Thyroid gland (tissue), 4 donors: ENCODE measurements around the gene ZNF335. TPM values are rescaled to one million over a fixed set of nuclear protein-coding genes. Genes with fewer than 3 reads are reported as not detected.

Experiments used
- DNase-seq, 2 donors: peaks; one replicate each; pipeline ENCODE4 v3.0.0-alpha.2; 2019
- H3K27ac ChIP-seq, 3 donors: fragments of 200-600 bp; sonication (generic); 1 replicate in 2 of 3; 2 replicates in 1 of 3; pipeline ENCODE4 v1.5.1; 2016 to 2019; ENCODE audit warnings: mild to moderate bottlenecking in 1 of 3, moderate library complexity in 1 of 3
- H3K27me3 ChIP-seq: fragments of 200-600 bp; sonication (generic); one replicate; pipeline ENCODE4 v1.5.1; 2019
- H3K36me3 ChIP-seq, 2 donors: fragments of 200-600 bp; sonication (generic); one replicate each; pipeline ENCODE4 v1.5.1; 2016 to 2019
- H3K4me1 ChIP-seq, 2 donors: fragments of 200-600 bp; sonication (generic); one replicate each; pipeline ENCODE4 v1.5.1; 2017 to 2019
- H3K4me3 ChIP-seq, 3 donors: fragments of 200-600 bp; sonication (generic); replicated peaks in 1 of 3; 1 replicate in 2 of 3; 2 replicates in 1 of 3; pipeline ENCODE4 v1.5.1; 2016; ENCODE audit warnings: mild to moderate bottlenecking in 1 of 3
- H3K9me3 ChIP-seq: fragments of 200-600 bp; sonication (generic); one replicate; pipeline ENCODE4 v1.5.1; 2017
- POLR2A ChIP-seq, 2 donors: fragments of 450-650 bp; IDR thresholded peaks; one replicate each; pipeline ENCODE4 v1.6.1; 2017; ENCODE audit warnings: antibody characterized with exemption in 2 of 2, mild to moderate bottlenecking in 2 of 2, moderate library complexity in 1 of 2
- WGBS, 2 donors: methylation state at CpG; one replicate each; pipeline ENCODE4 v1.1.5; 2017; 5-methylcytosine and 5-hydroxymethylcytosine counted together
- intact Hi-C: fragments of 100-400 bp; cut with DNase I; formaldehyde crosslinking; loops from one replicate; pipeline ENCODE4 v1.15.1; 2023
- total RNA-seq, 4 donors: library from RNA; depleted of rRNA; stranded (reverse); fragments of >200 nt; gene quantifications; one replicate each; pipeline ENCODE4 v1.2.3, GENCODE V29; 2016
- TF ChIP-seq, protein P1 (sequence below), 6 experiments: fragments of 200-600 bp in 3 of 6; fragments of 450-650 bp in 3 of 6; sonication (generic) in 3 of 6; IDR thresholded peaks; one replicate each; pipeline ENCODE4 v1.5.1; 2016 to 2019; ENCODE audit warnings: antibody characterized with exemption in 6 of 6, mild to moderate bottlenecking in 2 of 6, inconsistent platforms in 1 of 6, moderate library complexity in 1 of 6

Gene ZNF335
- total RNA-seq, 4 donors from 2014 or later, result 18.1 to 31.6 (median 25.6) TPM

GRCh38 chr20:45950330-45950646 is 21.7 kb downstream of the ZNF335 start:
- DNase-seq, result no peak
- TF ChIP-seq, protein P1, sequence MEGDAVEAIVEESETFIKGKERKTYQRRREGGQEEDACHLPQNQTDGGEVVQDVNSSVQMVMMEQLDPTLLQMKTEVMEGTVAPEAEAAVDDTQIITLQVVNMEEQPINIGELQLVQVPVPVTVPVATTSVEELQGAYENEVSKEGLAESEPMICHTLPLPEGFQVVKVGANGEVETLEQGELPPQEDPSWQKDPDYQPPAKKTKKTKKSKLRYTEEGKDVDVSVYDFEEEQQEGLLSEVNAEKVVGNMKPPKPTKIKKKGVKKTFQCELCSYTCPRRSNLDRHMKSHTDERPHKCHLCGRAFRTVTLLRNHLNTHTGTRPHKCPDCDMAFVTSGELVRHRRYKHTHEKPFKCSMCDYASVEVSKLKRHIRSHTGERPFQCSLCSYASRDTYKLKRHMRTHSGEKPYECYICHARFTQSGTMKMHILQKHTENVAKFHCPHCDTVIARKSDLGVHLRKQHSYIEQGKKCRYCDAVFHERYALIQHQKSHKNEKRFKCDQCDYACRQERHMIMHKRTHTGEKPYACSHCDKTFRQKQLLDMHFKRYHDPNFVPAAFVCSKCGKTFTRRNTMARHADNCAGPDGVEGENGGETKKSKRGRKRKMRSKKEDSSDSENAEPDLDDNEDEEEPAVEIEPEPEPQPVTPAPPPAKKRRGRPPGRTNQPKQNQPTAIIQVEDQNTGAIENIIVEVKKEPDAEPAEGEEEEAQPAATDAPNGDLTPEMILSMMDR (IDR thresholded peaks at IDR 0.05), result no peak
- TF ChIP-seq POLR2A (IDR thresholded peaks at IDR 0.05), result no peak
- Histone ChIP-seq H3K36me3 (peaks cover 75 to 76% of the 10 kb centered on the region in 2 donors), H3K4me1 (peaks cover 0 to 4% of the 10 kb centered on the region in 2 donors), H3K4me3 (no peak overlapping the region), H3K27me3 (no peaks in the 10 kb centered on the region), H3K9me3 (no peaks in the 10 kb centered on the region), H3K27ac (no peak overlapping the region)
- 82 to 100% methylated on average over 1 to 5 of the region's 9 CpGs for WGBS, 2 donors
- intact Hi-C loops, result no loop called here

- H3K36me3 ChIP-seq, result peaks cover 81 to 82% of the 10 kb centered on the region in 2 donors
- H3K27ac ChIP-seq, result no peak overlapping the region
- 82 to 89% methylated on average over 5 to 12 of the region's 13 CpGs for WGBS, 2 donors
- H3K4me1 ChIP-seq, result peaks cover 0 to 4% of the 10 kb centered on the region in 2 donors
- no peaks in the 10 kb centered on the region for H3K9me3 ChIP-seq
- intact Hi-C loops, result no loop called here
- DNase-seq, result no peak
- TF ChIP-seq, protein P1 (IDR thresholded peaks at IDR 0.05), result no peak
- TF ChIP-seq POLR2A (IDR thresholded peaks at IDR 0.05), result no peak
- no peak overlapping the region for H3K4me3 ChIP-seq
- H3K27me3 ChIP-seq, result no peaks in the 10 kb centered on the region
These were observed 22.3 kb downstream of the ZNF335 start for GRCh38 chr20:45949542-45950329.

DNA sequence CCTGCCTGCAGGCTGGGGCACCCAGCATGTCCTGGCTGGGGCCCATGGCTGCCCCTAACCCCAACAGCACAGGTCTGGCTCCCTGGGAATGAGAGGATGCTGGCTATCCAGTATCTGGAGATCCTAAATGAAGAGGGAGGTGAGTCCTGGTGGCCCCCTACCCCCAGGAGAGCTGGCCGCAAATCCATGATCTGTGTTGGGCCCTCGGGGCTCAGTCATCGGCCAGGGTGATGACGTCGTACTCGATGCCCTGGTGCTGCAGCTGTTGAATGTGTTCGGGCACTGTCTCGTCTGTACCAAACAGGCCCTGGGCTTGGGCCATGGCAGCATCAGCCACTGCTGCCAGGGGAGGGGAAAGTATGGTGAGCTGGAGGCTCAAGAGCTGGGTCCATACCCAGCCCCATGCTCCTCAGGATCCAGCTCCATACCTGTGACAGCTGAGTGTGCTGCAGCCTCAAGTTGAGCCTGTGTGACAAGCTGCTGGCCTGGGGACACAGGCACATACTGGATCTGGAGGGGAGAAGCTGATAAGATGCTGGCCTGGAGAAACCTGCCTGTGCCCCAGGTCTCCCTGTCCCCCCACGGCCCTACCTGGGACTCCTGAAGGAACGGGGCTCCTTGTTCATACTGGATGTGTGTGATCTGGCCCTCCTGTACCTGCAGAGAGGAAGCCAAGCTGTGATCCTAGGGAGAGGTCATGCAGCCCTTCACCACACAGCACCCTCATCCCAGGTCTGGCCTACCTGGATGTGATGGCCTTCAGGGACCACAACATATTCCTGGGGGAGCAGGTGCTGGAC is 23.1 kb downstream of the ZNF335 start:
- no peak overlapping the region for H3K4me3 ChIP-seq
- WGBS, 2 donors, result 85 to 87% methylated on average over 8 to 10 of the region's 10 CpGs
- peaks cover 0 to 4% of the 10 kb centered on the region in 2 donors for H3K4me1 ChIP-seq
- H3K27me3 ChIP-seq, result no peaks in the 10 kb centered on the region
- H3K36me3 ChIP-seq, result peaks cover 89 to 90% of the 10 kb centered on the region in 2 donors
- no peak overlapping the region for H3K27ac ChIP-seq
- no peak for DNase-seq
- intact Hi-C loops, result no loop called here
- TF ChIP-seq, protein P1 (IDR thresholded peaks at IDR 0.05), result no peak
- TF ChIP-seq POLR2A (IDR thresholded peaks at IDR 0.05), result no peak
- no peaks in the 10 kb centered on the region for H3K9me3 ChIP-seq

DNA sequence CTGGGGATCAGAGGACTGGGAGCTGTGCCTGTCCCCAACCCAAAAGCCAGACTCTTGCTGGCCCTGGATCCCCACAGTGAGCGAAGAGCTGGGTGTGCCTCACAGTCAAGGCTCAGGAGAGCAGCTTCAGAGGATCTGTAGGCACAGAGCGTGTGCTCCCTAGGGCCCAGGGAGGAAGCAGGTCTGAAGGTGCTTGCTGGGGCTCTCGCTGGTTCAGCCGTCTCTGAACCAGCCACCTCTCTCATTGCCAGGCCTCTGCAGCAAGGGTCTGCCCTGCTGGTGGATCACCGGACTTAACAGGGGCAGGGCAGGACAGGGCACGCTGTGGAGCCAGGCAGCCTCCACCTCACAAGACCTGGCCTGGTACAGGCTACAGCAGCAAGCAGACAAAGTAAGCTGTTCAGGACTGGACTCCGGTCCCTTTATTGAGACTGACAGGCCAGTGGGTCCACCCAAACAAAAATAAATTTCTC is 23.7 kb downstream of the ZNF335 start:
- H3K27ac ChIP-seq, result no peak overlapping the region
- H3K36me3 ChIP-seq, result peaks cover 91 to 93% of the 10 kb centered on the region in 2 donors
- DNase-seq, result no peak
- intact Hi-C loops, result no loop called here
- WGBS, 2 donors, result 75 to 82% methylated on average over 2 to 6 of the region's 7 CpGs
- no peak overlapping the region for H3K4me3 ChIP-seq
- H3K27me3 ChIP-seq, result no peaks in the 10 kb centered on the region
- no peaks in the 10 kb centered on the region for H3K9me3 ChIP-seq
- TF ChIP-seq POLR2A (IDR thresholded peaks at IDR 0.05), result no peak
- TF ChIP-seq, protein P1 (IDR thresholded peaks at IDR 0.05), result no peak
- H3K4me1 ChIP-seq, result peaks cover 0 to 4% of the 10 kb centered on the region in 2 donors
